Fibroblast of skin of left quadriceps (primary cell): ENCODE data around the gene MPL.

ENCODE experiments used
- DNase-seq, 2 experiments: peaks; one replicate each; pipeline ENCODE4 v3.0.0-alpha.2; 2013; ENCODE audit warnings: low read depth in 2 of 2

Gene MPL

GRCh38 chr1:43325381-43325780, 12.2 kb upstream of the MPL start:
- DNase-seq, result no peak

GRCh38 chr1:43327549-43328292, 9.9 kb upstream of the MPL start:
- DNase-seq, result peak; percentile 59 to 69

GRCh38 chr1:43329995-43330751, 7.4 kb upstream of the MPL start:
- peak; percentile 60 to 62 for DNase-seq

- no peak for DNase-seq
Measured at GRCh38 chr1:43331688-43332087, 5.9 kb upstream of the MPL start.

GRCh38 chr1:43334453-43335205, 3.0 kb upstream of the MPL start:
- DNase-seq, result no peak

- DNase-seq, result no peak
Measured at GRCh38 chr1:43338001-43338400, 383 bp downstream of the MPL start.

- DNase-seq, result no peak
Measured at GRCh38 chr1:43339584-43340232, 2.1 kb downstream of the MPL start.

- DNase-seq, result no peak
Measured at GRCh38 chr1:43340559-43340958, 2.9 kb downstream of the MPL start.

GRCh38 chr1:43344267-43344850, 6.7 kb downstream of the MPL start:
- DNase-seq, result no peak

- DNase-seq, result no peak
Measured at GRCh38 chr1:43345120-43345519, 7.5 kb downstream of the MPL start.

GRCh38 chr1:43346636-43347035, 9.0 kb downstream of the MPL start:
- no peak for DNase-seq

- no peak for DNase-seq
Measured at GRCh38 chr1:43348343-43348808, 10.8 kb downstream of the MPL start.

GRCh38 chr1:43348809-43349593, 11.4 kb downstream of the MPL start:
- DNase-seq, result no peak

GRCh38 chr1:43349594-43350306, 12.1 kb downstream of the MPL start:
- DNase-seq, result peak; percentile 58 to 65

GRCh38 chr1:43350976-43351375, 13.4 kb downstream of the MPL start:
- no peak for DNase-seq

GRCh38 chr1:43351421-43352350, 14.1 kb downstream of the MPL start:
- DNase-seq, result no peak

GRCh38 chr1:43352351-43352705, 14.7 kb downstream of the MPL start:
- no peak for DNase-seq

GRCh38 chr1:43352881-43353280, 15.3 kb downstream of the MPL start:
- DNase-seq, result no peak

GRCh38 chr1:43354471-43354870, 16.9 kb downstream of the MPL start:
- DNase-seq, result no peak
